Calu3 (cell line): ENCODE measurements around the gene DGKG. TPM values are rescaled to one million over a fixed set of nuclear protein-coding genes. Genes with fewer than 3 reads are reported as not detected.

Source experiments
- BruUV-seq: library from RNA; stranded (reverse); fragments of 400-500 nt; replicated peaks from 2 replicates; lab custom pipeline; 2021; lab: Mats Ljungman, UMichigan
- CTCF ChIA-PET: fragments of 300-600 bp; sonication (Branson Sonifier 250); formaldehyde crosslinking; loops from one replicate; lab custom pipeline; 2022; ENCODE audit warnings: antibody characterized with exemption; lab: Charles Lee
- DNase-seq: peaks from one replicate; pipeline ENCODE4 v3.0.0; 2022
- H3K27ac Mint-ChIP-seq: one replicate; pipeline ENCODE4 v1.8.0; 2022; ENCODE audit warnings: mixed read lengths; ENCODE audit not compliant: unreplicated experiment
- H3K27me3 Mint-ChIP-seq: one replicate; pipeline ENCODE4 v1.8.0; 2022; ENCODE audit warnings: mixed read lengths; ENCODE audit not compliant: unreplicated experiment
- H3K36me3 Mint-ChIP-seq: one replicate; pipeline ENCODE4 v1.8.0; 2022; ENCODE audit warnings: mild to moderate bottlenecking, moderate library complexity, mixed read lengths; ENCODE audit not compliant: insufficient read depth, unreplicated experiment
- H3K4me1 Mint-ChIP-seq: one replicate; pipeline ENCODE4 v1.8.0; 2022; ENCODE audit warnings: mild to moderate bottlenecking, low read depth, mixed read lengths; ENCODE audit not compliant: unreplicated experiment
- H3K4me3 Mint-ChIP-seq: one replicate; pipeline ENCODE4 v1.8.0; 2022; ENCODE audit warnings: mild to moderate bottlenecking, low read depth, moderate library complexity, mixed read lengths; ENCODE audit not compliant: unreplicated experiment
- H3K9me3 Mint-ChIP-seq: one replicate; pipeline ENCODE4 v1.8.0; 2022; ENCODE audit warnings: low read depth, mixed read lengths; ENCODE audit not compliant: unreplicated experiment
- CTCF ChIP-seq: fragments of 200-600 bp; IDR thresholded peaks from one replicate; pipeline ENCODE4 v1.8.0; 2022; ENCODE audit warnings: antibody characterized with exemption; ENCODE audit not compliant: unreplicated experiment
- intact Hi-C: fragments of 100-400 bp; cut with micrococcal nuclease; formaldehyde crosslinking; loops from one replicate; pipeline ENCODE4 v1.10.0; 2022; ENCODE audit not compliant: unreplicated experiment
- total RNA-seq: library from RNA; stranded (reverse); gene quantifications from 2 replicates; pipeline ENCODE4 v1.2.3, GENCODE V29; 2022

Gene DGKG
- total RNA-seq, 1 experiment from 2014 or later: 5.7 TPM

DNA sequence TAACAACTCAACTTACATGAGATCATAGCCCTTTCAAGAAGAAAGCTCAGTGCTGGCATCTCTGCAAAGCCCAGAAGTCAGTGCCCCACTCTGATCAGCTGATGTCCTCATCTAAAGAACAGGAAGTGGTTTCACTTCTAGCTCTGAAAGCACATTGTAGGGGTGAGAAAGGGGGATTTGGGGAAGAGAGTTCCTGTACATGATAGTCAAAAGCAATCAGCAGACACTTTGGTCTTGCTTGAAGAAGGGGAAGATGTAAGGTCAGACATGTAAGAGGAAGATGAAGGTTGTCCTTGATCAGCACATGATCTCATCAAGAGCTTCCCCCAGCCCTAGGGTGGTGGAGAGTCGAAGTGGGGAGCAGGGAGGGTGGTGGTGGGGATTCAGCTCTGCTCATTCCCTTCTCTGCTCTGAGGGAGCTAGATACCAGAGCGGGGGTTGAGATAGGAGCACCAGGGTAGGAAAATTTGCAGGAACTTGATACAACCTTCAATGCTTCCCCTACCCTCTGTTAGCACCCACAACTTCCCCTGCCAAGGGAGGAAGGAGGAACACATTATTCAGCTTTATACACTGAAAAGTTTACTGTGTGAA lies 176.7 kb downstream of the DGKG start:
- CTCF ChIA-PET: interaction anchor here (0.7 to 1.2 kb wide), 3 partner anchors 9 to 1417 kb away, joined by 3 to 4 read pairs (median 4); no protein-coding TSS in a partner anchor

GRCh38 chr3:186184021-186184420 lies 178.0 kb downstream of the DGKG start:
- H3K4me3 Mint-ChIP-seq: no peak overlapping the region
- DNase-seq: no peak
- no TSS peak for BruUV-seq
- no peaks in the 10 kb centered on the region for H3K36me3 Mint-ChIP-seq
- intact Hi-C loops: no loop called here
- no peaks in the 10 kb centered on the region for H3K9me3 Mint-ChIP-seq
- CTCF ChIA-PET: interaction anchor here (0.6 to 1.2 kb wide), 3 partner anchors 8 to 13 kb away, joined by 3 to 6 read pairs (median 4); no protein-coding TSS in a partner anchor
- peaks cover 10% of the 10 kb centered on the region for H3K27me3 Mint-ChIP-seq
- H3K27ac Mint-ChIP-seq: no peak overlapping the region
- no peaks in the 10 kb centered on the region for H3K4me1 Mint-ChIP-seq
- no peak for TF ChIP-seq CTCF

More for the DNA sequence above, 176.7 kb downstream of the DGKG start:
- no peak overlapping the region for H3K4me3 Mint-ChIP-seq
- intact Hi-C loops: no loop called here
- H3K27me3 Mint-ChIP-seq: peaks cover 19% of the 10 kb centered on the region
- no peak overlapping the region for H3K27ac Mint-ChIP-seq
- no peak for DNase-seq
- TF ChIP-seq CTCF: no peak
- no peaks in the 10 kb centered on the region for H3K4me1 Mint-ChIP-seq
- H3K36me3 Mint-ChIP-seq: no peaks in the 10 kb centered on the region
- no TSS peak for BruUV-seq
- H3K9me3 Mint-ChIP-seq: no peaks in the 10 kb centered on the region

GRCh38 chr3:186182850-186183249 lies 179.2 kb downstream of the DGKG start:
- intact Hi-C loops: no loop called here
- Mint-ChIP-seq H3K4me1 (no peaks in the 10 kb centered on the region), H3K36me3 (no peaks in the 10 kb centered on the region), H3K27ac (no peak overlapping the region), H3K27me3 (peaks cover 9% of the 10 kb centered on the region), H3K4me3 (no peak overlapping the region), H3K9me3 (no peaks in the 10 kb centered on the region)
- no TSS peak for BruUV-seq
- CTCF ChIA-PET: interaction anchor here (0.6 to 0.7 kb wide), 2 partner anchors 96 kb away, joined by 3 to 5 read pairs; no protein-coding TSS in a partner anchor
- no peak for DNase-seq
- no peak for TF ChIP-seq CTCF

DNA sequence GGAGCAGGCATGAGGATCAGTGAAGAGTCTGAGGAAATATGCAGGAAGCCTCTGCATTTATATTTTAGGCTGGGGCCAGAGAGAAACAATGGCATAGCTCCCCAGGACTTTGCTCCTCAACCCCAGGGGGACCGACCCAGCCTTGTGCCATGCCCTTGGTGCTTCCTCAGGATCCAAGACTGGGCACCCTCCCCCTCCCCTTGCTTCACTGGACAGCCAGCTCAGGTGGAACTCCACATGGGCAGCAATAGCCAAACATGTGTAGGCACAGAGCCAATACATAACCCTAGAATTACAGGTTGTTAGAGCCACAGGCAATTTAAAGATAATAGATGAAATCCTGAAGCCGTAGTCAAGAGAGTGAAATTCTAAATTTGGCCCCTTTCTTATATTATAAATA lies 180.1 kb downstream of the DGKG start:
- no peaks in the 10 kb centered on the region for H3K27me3 Mint-ChIP-seq
- BruUV-seq: no TSS peak
- H3K4me1 Mint-ChIP-seq: no peaks in the 10 kb centered on the region
- H3K36me3 Mint-ChIP-seq: no peaks in the 10 kb centered on the region
- no peak for DNase-seq
- H3K27ac Mint-ChIP-seq: no peak overlapping the region
- CTCF ChIA-PET: no interaction called here
- TF ChIP-seq CTCF: no peak
- H3K4me3 Mint-ChIP-seq: no peak overlapping the region
- H3K9me3 Mint-ChIP-seq: no peaks in the 10 kb centered on the region
- intact Hi-C loops: no loop called here
